ENCODE results near the gene RNF223.

- no peak for TF ChIP-seq CTCF (IDR thresholded peaks at IDR 0.05)
- TF ChIP-seq POLR2A (IDR thresholded peaks at IDR 0.05) = no peak
These were observed 19.9 kb downstream of the RNF223 start for GRCh38 chr1:1054099-1054700.
